Medulla oblongata (tissue), 1 donor: ENCODE data around the gene CENPP.

Source experiments
- DNase-seq: peaks from one replicate; pipeline ENCODE4 v3.0.0-alpha.2; 2015; ENCODE audit errors: extremely low spot score

The CENPP gene

GRCh38 chr9:92637886-92638620 lies 312.3 kb downstream of the CENPP start:
- no peak for DNase-seq

GRCh38 chr9:92638621-92639101 lies 312.9 kb downstream of the CENPP start:
- DNase-seq, result no peak

- no peak for DNase-seq
These were observed 313.4 kb downstream of the CENPP start for GRCh38 chr9:92639124-92639523.

- DNase-seq, result no peak
These were observed 314.1 kb downstream of the CENPP start for GRCh38 chr9:92639791-92640271.

GRCh38 chr9:92640398-92641091 lies 314.8 kb downstream of the CENPP start:
- DNase-seq, result no peak

- DNase-seq, result no peak
These were observed 315.5 kb downstream of the CENPP start for GRCh38 chr9:92641092-92641809.

GRCh38 chr9:92642041-92642451 lies 316.3 kb downstream of the CENPP start:
- DNase-seq, result no peak

GRCh38 chr9:92642564-92642963 lies 316.8 kb downstream of the CENPP start:
- no peak for DNase-seq

GRCh38 chr9:92644278-92644677 lies 318.5 kb downstream of the CENPP start:
- DNase-seq, result no peak

GRCh38 chr9:92645041-92645440 lies 319.3 kb downstream of the CENPP start:
- no peak for DNase-seq

GRCh38 chr9:92647671-92648473 lies 322.1 kb downstream of the CENPP start:
- DNase-seq, result peak; percentile 65

GRCh38 chr9:92648474-92648971 lies 322.8 kb downstream of the CENPP start:
- no peak for DNase-seq

- DNase-seq, result no peak
These were observed 323.3 kb downstream of the CENPP start for GRCh38 chr9:92649007-92649406.

GRCh38 chr9:92650296-92650695 lies 324.5 kb downstream of the CENPP start:
- no peak for DNase-seq

GRCh38 chr9:92650839-92651621 lies 325.3 kb downstream of the CENPP start:
- no peak for DNase-seq

GRCh38 chr9:92652461-92652860 lies 326.7 kb downstream of the CENPP start:
- DNase-seq, result no peak

GRCh38 chr9:92654481-92655301 lies 328.9 kb downstream of the CENPP start:
- DNase-seq, result no peak

- no peak for DNase-seq
These were observed 329.6 kb downstream of the CENPP start for GRCh38 chr9:92655366-92655765.

GRCh38 chr9:92655896-92656536 lies 330.3 kb downstream of the CENPP start:
- no peak for DNase-seq
